HG02642 (cell line): Measurements from ENCODE around the gene ATE1.
A peak's percentile ranks its signal among the peaks of the same experiment; 100 is the strongest.
"Not testable (repeated sequence)": the region's sequence is repeated elsewhere in the genome, so short reads cannot be mapped to it uniquely, and the experiment has no call there.

Experiments used
- ATAC-seq: cut with Tn5 transposase; IDR thresholded peaks from one replicate; pipeline ENCODE4 v1.9.1; 2021; ENCODE audit warnings: mild to moderate bottlenecking; ENCODE audit not compliant: unreplicated experiment, poor library complexity

Gene ATE1

DNA sequence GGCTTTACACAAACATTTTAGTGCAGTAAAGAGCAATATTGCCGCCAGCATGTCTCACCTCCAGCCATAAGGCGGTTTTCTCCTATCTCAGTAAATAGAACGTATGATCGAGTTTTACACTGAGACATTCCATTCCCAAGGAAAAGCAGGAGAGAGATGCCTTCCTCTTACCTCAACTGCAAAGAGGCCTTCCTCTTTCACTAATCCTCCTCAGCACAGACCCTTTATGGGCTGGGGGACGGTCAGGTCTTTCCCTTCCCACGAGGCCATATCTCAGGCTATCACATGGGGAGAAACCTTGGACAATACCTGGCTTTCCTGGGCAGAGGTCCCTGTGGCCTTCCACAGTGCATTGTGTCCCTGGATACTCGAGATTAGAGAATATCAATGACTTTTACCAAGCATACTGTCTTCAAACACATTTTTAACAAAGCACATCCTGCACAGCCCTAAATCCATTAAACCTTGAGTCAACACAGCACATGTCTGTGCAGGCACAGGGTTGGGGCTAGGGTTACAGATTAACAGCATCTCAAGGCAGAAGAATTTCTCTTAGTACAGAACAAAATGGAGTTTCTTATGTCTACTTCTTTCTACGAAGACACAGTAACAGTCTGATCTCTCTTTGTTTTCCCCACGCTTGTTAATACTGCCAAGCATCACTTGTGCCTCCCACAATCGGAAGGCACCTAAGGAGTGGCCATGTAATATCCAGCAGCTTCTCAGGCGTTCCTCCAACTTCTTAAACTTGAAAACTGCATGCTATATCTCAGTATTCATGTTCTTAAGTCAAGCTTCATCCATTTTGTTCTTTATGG is 2.6 kb upstream of the ATE1 start:
- ATAC-seq: not testable (repeated sequence)

DNA sequence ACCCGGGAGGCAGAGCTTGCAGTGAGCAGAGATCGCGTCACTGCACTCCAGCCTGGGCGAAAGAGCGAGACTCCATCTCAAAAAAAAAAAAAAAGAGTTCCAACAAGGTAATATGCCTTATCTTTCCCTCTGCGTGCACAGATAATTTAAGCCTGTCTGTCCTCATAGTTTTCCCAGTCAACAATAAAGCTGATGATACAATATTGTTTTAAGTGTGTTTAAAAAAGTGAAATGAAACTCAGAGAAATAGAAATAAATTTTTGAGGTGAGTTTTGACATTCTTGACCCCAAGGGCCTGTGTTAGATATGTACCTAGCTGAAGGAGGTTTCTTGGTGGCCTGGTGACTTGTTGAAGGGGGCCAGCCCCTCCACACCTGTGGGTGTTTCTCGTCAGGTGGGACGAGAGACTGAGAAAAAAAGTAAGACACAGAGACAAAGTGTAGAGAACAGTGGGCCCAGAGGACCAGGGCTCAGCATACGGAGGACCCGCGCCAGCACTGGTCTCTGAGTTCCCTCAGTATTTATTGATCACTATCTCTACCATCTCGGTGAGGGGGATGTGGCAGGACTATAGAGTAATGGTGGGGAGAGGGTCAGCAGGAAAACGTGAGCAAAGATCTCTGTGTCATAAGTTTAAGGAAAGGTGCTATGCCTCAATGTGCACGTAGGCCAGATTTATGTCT is 1.9 kb upstream of the ATE1 start:
- not testable (repeated sequence) for ATAC-seq

DNA sequence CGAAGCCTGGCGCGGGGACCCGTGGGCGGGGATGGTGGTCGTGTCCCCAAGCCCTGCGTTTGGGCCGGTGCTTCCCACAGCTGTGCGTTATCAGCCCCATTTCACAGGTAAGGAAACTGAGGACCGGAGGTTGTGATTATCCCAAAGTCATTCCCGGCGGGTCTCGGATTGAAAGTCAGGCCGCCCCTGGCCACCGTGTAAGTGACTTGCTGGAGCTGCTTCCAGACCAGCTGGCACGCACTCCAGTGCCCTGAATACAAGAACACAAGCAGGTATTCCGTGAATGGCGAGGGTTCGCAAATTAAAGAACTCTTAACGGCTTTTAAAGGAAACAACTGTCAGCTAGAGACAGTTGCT is 675 bp upstream of the ATE1 start:
- ATAC-seq: no peak

DNA sequence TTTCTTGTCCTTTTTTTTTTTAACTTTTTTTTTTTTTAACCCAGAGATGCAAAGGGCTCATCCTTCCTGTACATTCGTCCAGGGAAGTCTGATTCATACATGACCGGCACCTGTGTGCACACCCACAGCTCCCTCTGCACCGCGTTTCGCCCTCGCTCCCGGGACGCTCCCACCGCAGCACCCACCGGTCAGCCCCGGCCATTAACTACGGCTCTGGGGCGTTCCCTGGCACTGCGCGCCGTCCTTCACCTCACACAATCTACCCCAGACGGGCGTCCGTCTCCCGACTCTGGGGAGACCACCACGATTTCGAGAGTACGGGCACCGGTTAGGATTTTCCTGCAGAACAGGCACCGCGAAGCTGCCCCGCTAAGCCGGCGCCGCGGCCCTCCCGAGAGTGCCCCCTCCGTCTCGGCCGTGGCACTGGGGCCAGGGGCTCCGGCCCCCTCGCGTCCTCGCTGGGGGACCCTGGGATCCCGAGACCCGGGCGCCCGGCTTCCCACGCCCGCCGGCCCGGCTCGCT is 452 bp downstream of the ATE1 start:
- ATAC-seq: peak; percentile 52

DNA sequence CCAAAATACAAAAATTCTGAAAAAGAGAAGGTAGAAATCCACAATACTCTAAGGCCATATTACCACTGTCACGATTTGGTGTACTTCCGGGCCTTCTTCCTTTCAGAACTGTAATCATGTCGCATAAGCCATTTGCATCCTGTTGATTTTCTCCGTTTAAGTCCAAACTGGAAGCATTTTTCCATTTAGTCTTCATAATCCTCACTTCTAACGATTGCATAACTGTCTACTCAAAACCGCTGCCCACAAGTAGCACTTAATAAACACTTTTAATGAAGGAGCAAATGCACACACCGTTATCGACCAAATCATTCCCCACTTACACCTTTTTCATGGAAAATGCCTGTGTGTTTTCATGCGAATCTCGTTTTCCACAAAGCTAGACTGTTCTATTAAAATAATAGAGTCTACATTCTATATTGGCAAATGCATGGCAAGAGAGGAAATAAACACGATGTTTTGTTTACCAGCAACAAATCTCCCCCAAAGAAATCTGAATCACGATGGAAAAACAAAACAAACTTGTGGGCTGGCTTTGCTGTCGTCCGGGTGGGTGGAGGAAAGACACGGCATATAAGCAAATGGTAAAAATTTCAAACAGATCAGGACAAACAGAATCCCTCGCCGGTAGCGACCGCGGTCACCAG is 1.0 kb downstream of the ATE1 start:
- no peak for ATAC-seq

DNA sequence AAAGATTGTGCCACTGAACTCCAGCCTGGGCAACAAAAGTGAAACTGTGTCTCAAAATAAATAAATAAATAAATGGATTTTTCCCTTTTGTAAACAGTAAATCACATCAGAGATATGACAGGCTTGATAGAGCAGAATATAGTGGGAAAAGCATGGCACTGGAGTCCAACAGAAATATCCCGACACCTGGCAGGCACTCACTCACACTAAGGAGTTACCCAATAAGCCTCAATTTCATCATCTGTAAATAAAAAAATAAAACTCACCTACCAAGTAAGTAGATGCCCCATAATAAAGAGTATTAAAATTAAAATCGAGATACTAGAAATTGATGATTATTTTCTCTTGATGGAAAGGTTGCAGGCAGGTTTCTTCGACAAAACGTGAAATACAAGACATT is 1.7 kb downstream of the ATE1 start:
- no peak for ATAC-seq

DNA sequence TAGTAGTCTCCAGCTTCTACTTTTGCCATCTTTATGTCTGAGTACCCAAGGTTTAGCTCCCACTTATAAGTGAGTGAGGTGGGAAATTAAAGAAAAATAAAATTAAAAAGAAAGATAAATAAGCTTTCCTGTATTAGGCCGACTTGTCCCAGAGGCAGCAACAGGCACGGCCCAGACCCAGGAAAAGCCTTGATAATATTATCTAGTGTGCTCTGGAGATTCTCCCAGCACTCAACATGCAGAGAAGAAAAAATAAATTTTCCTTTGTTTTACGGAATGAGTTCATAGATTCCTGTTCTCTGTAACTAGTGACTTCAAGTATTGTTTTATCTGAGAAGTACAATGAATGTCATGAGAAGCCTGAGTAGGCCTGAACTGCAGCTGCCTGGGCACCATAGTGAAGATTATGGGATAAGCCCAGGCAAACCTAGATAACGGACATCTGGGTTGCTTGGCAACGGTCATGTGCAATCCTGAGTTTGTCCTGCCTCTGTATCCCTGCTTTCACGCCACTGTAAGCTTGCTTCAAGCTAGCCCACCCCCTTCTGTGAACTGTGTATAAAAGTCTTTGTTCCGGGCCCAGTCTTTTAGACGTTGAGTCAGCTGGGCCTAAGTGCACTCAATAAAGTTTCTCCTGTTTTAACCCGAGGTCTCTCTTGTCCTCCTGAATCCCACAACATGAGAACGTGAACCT is 6.4 kb downstream of the ATE1 start:
- ATAC-seq: no peak

DNA sequence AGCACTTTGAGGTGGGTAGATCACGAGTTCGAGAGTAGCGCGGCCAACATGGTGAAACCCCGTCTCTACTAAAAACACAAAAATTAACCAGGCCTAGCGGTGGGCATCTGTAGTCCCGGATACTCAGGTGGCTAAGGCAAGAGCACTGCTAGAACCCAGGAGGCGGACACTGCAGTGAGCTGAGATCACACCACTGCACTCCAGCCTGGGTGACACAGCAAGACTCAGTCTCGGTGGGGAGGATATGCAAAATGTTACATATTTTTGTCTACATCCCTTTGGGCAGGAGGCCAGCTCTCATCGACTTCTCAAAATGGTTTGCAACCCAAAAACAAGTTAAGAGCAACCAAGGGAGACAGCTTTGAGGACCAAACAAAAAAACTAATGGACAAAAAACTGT is 8.2 kb downstream of the ATE1 start:
- no peak for ATAC-seq

DNA sequence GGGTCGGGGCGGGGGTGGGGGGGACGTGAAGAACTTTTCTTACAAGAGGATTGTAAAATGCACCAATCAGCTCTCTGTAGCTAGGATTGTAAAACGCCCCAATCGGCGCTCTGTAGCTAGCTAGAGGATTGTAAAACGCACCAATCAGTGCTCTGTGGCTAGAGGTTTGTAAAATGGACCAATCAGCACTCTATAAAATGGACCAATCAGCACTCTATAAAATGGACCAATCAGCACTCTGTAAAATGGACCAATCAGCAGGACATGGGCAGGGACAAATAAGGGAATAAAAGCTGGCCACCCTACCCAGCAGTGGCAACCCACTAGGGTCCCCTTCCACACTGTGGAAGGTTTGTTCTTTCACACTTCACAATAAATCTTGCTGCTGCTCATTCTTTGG is 9.0 kb downstream of the ATE1 start:
- ATAC-seq: not testable (repeated sequence)

DNA sequence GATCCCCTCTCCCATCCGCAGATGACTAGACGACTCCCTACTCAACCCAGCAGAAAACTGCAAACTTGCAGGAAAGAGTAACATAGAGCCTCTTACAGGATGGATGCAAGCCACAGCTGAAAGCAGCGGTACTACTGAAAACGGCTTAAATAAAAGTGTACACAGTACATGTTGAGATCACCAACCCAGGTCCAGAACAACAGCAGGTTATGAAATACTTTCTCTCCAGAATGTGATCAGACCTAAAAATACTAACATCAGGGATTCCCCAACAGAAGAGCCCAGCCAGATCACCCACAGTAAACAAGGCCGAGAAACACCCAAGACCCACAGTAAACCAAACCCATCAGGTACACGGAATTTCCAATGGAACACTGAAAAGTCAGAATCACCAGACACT is 13.2 kb downstream of the ATE1 start:
- no peak for ATAC-seq

DNA sequence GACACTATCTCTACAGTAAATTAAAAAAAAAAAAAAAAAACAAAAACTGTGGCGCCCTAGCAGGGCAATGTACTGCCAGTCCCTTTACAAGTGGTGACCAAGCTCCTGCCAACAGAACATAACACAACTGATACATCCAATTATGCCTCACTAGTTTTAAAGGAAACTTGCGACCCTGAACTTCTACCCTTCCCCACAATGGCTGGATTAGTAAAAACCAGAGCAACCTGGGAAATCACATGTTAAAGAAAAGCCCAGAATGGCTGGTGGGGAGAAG is 16.5 kb downstream of the ATE1 start:
- ATAC-seq: no peak

DNA sequence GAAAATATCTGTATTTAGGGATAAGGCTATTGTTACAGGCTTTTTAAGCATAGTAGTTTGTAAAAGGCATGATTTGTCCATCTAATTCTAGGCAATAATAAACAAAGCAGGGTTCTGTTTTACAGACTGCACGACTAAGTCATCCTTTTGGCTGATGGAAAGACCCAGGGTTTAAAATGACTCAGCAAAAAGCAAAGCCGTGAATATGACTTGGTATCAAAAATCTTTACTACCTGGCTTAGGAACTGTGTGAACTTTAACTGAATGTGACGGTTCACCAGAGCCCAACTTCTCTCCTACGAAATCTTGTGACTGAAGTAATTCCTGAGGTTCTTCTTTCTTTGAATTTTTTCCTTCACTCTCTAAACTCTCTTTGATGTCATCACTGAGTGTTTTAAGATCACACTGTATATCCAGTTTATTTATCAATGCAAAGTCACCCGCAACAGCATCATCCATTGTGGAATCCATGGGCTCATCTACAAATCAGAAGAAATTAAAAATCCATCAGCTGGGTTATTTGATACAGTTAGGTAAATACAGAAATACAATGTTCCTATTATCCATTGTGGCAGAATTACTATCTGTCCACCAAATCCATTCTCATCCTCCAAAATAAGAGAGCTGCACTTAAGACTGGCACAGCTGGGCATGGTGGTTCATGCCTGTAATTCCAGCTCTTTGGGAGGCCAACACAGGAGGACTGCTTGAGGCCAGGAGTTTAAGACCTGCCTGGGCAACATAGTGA is 17.0 kb downstream of the ATE1 start:
- no peak for ATAC-seq

DNA sequence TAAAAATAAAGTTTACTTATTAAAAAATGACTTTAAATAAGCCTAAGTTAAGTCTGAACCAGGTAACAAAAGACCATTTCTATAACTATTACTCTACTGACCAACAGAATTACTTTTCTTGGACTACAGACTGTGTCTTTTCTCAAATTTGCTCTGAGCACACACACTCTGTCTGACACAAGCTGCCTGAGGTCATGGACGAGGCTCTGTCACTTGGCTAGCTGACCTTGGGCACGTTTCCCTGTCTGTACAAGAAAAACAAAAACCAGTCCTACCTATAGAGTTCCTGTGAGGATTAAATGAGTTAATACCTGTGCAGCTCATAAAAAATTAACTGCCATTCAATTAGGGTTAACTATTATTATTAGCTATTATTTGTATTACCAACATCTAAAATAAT is 22.9 kb downstream of the ATE1 start:
- no peak for ATAC-seq

DNA sequence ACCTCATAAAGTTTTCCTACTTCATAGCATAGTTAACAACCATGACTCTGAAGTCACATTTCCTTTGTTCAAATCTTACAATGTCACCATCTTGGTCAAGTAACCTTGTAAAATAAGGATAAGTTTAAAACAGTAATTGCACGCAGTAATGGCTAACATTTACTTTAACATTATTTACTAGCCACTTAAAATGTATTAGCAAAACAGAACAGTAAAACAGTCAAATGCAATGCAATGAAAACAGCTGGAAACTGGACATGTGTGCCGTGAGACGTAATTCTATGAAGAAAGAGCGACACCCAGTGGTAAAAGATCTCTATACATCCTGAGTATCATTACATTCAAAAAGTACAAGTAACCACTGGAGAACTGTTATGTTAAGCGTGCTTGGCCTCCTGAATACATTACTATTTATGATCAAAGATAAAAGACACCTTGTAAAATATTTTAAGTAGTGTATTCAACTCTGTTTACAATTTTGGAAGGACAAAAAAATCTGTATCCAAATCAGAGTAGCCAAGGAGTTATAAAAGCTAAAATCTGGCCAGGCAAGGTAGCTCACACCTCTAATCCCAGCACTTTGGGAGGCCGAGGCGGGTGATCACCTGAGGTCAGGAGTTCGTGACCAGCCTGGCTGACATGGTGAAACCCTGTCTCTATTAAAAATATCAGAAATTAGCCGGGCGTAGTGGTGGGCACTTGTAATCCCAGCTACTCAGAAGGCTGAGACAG is 27.2 kb downstream of the ATE1 start:
- no peak for ATAC-seq

DNA sequence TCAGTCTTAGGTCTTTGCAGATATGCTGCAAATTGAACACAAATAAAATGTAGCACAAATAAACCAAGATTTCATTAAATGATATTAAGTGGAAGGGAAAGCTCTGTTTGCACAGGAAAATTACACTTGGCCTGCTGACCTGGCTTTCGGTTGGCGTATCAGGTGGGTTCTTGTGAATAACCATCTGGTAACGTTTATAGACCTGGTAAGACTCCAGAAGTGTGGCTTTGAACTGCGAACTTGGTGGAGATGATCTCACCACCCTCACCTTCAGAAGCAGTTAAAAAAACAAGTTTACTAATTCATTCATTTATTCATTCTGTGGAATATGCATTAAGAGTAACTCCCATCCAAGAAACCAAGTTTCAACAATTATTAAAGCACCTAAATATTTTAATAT is 28.1 kb downstream of the ATE1 start:
- no peak for ATAC-seq

DNA sequence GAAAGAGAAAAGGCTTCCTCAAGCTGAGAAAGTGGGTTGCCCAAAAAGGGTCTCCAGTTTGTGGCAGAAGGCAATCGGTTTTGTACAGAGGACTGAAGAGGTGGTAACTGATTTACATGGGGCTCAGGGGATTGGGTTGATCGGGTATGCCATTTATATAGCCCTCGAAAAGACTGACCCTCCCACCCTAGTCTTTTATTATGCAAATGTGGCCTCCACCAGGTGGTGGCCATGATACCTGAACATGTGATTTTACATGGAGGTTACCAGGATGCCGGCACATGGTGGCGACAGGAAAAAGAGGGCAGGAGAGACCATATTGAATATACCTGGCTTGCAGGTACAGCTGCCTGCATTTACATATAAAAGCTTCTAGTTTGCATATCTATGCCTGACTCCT is 36.7 kb downstream of the ATE1 start:
- ATAC-seq: no peak

DNA sequence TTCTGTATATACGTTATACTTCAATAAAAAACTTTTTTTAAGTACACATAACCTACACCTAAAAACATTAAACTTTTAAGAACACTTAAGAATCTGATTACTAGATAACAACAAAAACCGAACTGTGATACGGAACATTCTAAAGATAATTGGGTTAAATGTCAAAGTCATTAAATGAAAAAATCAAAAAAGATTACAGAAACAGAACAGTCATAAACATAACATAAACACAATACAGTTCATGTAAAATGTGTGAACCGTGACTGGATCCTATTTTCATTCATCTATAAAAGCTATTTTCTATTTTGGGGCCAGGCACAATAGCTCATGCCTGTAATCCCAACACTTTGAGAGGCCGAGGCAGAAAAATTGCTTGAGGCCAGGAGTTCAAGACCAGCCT is 38.6 kb downstream of the ATE1 start:
- ATAC-seq: no peak

DNA sequence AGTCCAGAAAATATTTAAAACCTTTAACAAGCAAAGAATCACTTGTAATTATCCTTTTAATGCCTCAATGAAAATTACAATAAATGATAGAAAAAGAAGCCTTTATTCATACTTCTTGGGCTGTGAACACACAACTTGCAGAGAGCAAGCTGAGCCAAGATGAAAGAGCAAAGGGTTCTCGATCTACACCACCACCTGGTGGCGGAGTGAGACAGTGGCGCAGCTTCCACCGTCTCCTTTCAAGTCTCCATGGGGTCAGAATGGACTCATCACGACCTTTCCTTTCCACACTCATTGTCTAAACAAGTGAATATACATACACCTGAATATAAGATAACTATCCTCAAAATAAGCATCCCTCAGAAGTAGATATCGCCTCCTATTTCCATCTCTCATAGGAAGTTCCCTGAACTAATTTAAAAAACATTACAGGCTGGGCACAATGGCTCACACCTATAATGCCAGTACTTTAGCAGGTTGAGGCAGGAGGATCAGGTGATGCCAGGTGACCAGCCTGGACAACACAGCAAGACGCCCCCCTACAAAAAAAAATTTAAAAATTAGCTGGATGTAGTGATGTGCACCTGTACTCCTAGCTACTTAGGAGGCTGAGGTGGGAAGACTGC is 40.7 kb downstream of the ATE1 start:
- no peak for ATAC-seq

DNA sequence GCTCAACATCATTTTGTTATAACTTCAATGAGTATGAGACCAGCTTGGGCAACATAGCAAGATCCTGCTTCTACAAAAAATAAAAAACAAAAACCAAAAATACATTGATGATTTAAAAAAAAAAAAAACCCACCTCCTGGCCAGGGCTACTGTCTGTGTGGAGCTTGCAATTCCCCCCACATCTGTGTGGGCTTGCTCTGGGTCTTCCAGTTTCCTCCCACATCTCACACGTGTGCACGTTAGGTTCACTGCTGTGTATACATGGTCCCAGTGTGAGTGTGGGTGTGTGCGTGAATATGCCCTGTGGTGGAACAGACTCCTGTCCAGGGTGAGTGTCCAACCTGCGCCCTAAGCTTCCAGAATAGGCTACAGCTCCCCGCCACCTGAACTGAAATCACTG is 41.6 kb downstream of the ATE1 start:
- ATAC-seq: no peak
